Tongue (tissue), 2 donors: ENCODE results near the gene PARD3. TPM values are rescaled to one million over a fixed set of nuclear protein-coding genes. Genes with fewer than 3 reads are reported as not detected.

Source experiments
- DNase-seq: peaks from one replicate; pipeline ENCODE4 v3.0.0-alpha.2; 2015
- total RNA-seq: library from RNA; depleted of rRNA; stranded (reverse); fragments of >200 nt; gene quantifications from one replicate; pipeline ENCODE4 v1.2.3, GENCODE V29; 2014

PARD3 gene
- total RNA-seq, 1 donor from 2014 or later = 129 TPM

GRCh38 chr10:34247560-34247959 lies 567.5 kb downstream of the PARD3 start:
- no peak for DNase-seq

GRCh38 chr10:34244756-34245484 lies 570.2 kb downstream of the PARD3 start:
- DNase-seq = no peak

GRCh38 chr10:34241226-34242000 lies 573.7 kb downstream of the PARD3 start:
- DNase-seq = no peak

- no peak for DNase-seq
These were observed 575.1 kb downstream of the PARD3 start for GRCh38 chr10:34240039-34240438.

- no peak for DNase-seq
These were observed 577.1 kb downstream of the PARD3 start for GRCh38 chr10:34237898-34238455.

GRCh38 chr10:34236931-34237330 lies 578.2 kb downstream of the PARD3 start:
- DNase-seq = no peak

GRCh38 chr10:34235164-34235832 lies 579.8 kb downstream of the PARD3 start:
- DNase-seq = no peak

GRCh38 chr10:34232481-34232880 lies 582.6 kb downstream of the PARD3 start:
- no peak for DNase-seq

GRCh38 chr10:34231441-34232180 lies 583.5 kb downstream of the PARD3 start:
- DNase-seq = peak; percentile 75

GRCh38 chr10:34229917-34230316 lies 585.2 kb downstream of the PARD3 start:
- no peak for DNase-seq

- DNase-seq = no peak
These were observed 587.0 kb downstream of the PARD3 start for GRCh38 chr10:34228066-34228465.

- no peak for DNase-seq
These were observed 590.5 kb downstream of the PARD3 start for GRCh38 chr10:34224639-34225038.

- DNase-seq = no peak
These were observed 591.4 kb downstream of the PARD3 start for GRCh38 chr10:34223658-34224057.

- no peak for DNase-seq
These were observed 592.7 kb downstream of the PARD3 start for GRCh38 chr10:34222359-34222758.

GRCh38 chr10:34219753-34220548 lies 595.1 kb downstream of the PARD3 start:
- DNase-seq = no peak

- peak; percentile 56 for DNase-seq
These were observed 597.6 kb downstream of the PARD3 start for GRCh38 chr10:34217524-34217923.

- no peak for DNase-seq
These were observed 598.6 kb downstream of the PARD3 start for GRCh38 chr10:34216348-34216945.

- DNase-seq = no peak
These were observed 601.3 kb downstream of the PARD3 start for GRCh38 chr10:34213805-34214197.

- DNase-seq = no peak
These were observed 601.8 kb downstream of the PARD3 start for GRCh38 chr10:34213193-34213804.

- DNase-seq = no peak
These were observed 607.8 kb downstream of the PARD3 start for GRCh38 chr10:34207343-34207742.

- DNase-seq = no peak
These were observed 608.2 kb downstream of the PARD3 start for GRCh38 chr10:34206935-34207268.
